K562 (cell line): ENCODE results near the gene SGSM2. TPM values are rescaled to one million over a fixed set of nuclear protein-coding genes. Genes with fewer than 3 reads are reported as not detected.

ENCODE experiments used
- ASH1L ChIP-seq: fragments of 450-650 bp; IDR thresholded peaks from 2 replicates; pipeline ENCODE4 v1.6.1; 2018; ENCODE audit warnings: borderline replicate concordance, mild to moderate bottlenecking, low read depth; ENCODE audit not compliant: partially characterized antibody
- CBX3 ChIP-seq, 2 experiments: IDR thresholded peaks; 1 replicate in 1 of 2; 2 replicates in 1 of 2; pipeline ENCODE4 v1.6.1; 2012; ENCODE audit warnings: inconsistent platforms in 2 of 2, low read length in 2 of 2, borderline replicate concordance in 1 of 2, control low read depth in 1 of 2
- FOXK2 ChIP-seq, 2 experiments: fragments of 450-650 bp; IDR thresholded peaks in 1 of 2; conservative IDR thresholded peaks in 1 of 2; 2 replicates each; pipeline ENCODE4 v1.6.1; 2016; ENCODE audit warnings: low read depth in 2 of 2, mild to moderate bottlenecking in 1 of 2
- FOXM1 ChIP-seq, 2 experiments: fragments of 450-650 bp in 1 of 2; sonication (generic) in 1 of 2; formaldehyde crosslinking in 1 of 2; IDR thresholded peaks; 2 replicates each; pipeline versions ENCODE4 v1.6.1 to v1.9.0; 2017 to 2022; ENCODE audit warnings: low read depth in 2 of 2, mild to moderate bottlenecking in 2 of 2, missing genetic modification reagents in 1 of 2, moderate library complexity in 1 of 2
- MAZ ChIP-seq, 2 experiments: fragments of 450-650 bp in 1 of 2; sonication (generic) in 1 of 2; formaldehyde crosslinking; IDR thresholded peaks in 1 of 2; conservative IDR thresholded peaks in 1 of 2; 2 replicates each; pipeline versions ENCODE4 v1.4.0 to v1.5.0; 2020; ENCODE audit warnings: mild to moderate bottlenecking in 1 of 2, missing genetic modification reagents in 1 of 2
- MBD2 ChIP-seq: sonication (generic); IDR thresholded peaks from 2 replicates; pipeline ENCODE4 v1.6.1; 2016; ENCODE audit warnings: low read depth, borderline replicate concordance
- MXI1 ChIP-seq: IDR thresholded peaks from 2 replicates; pipeline ENCODE4 v1.6.1; 2011; ENCODE audit warnings: low read depth, mild to moderate bottlenecking, improper control_type of control experiment, low read length
- NONO ChIP-seq, 2 experiments: fragments of 200-400 bp in 1 of 2; fragments of 450-650 bp in 1 of 2; formaldehyde crosslinking in 1 of 2; IDR thresholded peaks; 2 replicates each; pipeline ENCODE4 v1.6.1; 2017; ENCODE audit warnings: low read depth in 2 of 2, mild to moderate bottlenecking in 2 of 2, moderate library complexity in 2 of 2, low read length in 1 of 2
- PHTF2 ChIP-seq: fragments of 250-450 bp; sonication (Bioruptor Pico); IDR thresholded peaks from 2 replicates; pipeline ENCODE4 v1.5.0; 2021; ENCODE audit warnings: mild to moderate bottlenecking
- PURB ChIP-seq: sonication (generic); formaldehyde crosslinking; IDR thresholded peaks from 2 replicates; pipeline ENCODE4 v1.9.0; 2021; ENCODE audit warnings: low read depth, mild to moderate bottlenecking, missing genetic modification reagents
- RCOR1 ChIP-seq, 2 experiments: IDR thresholded peaks; 2 replicates each; pipeline ENCODE4 v1.6.1; 2012; ENCODE audit warnings: low read depth in 2 of 2, low read length in 2 of 2, borderline replicate concordance in 1 of 2, improper control_type of control experiment in 1 of 2
- SMAD3 ChIP-seq: fragments of 450-650 bp; formaldehyde crosslinking; conservative IDR thresholded peaks from 2 replicates; pipeline ENCODE4 v1.4.0; 2020; ENCODE audit warnings: mild to moderate bottlenecking
- TCF7L2 ChIP-seq: fragments of 150-350 bp; IDR thresholded peaks from 2 replicates; pipeline ENCODE4 v1.6.1; 2016; ENCODE audit warnings: low read depth, mild to moderate bottlenecking, low read length, moderate library complexity
- ZBED1 ChIP-seq: IDR thresholded peaks from 2 replicates; pipeline ENCODE4 v1.6.1; 2014
- ZBTB8A ChIP-seq: fragments of 450-650 bp; IDR thresholded peaks from 2 replicates; pipeline ENCODE4 v1.6.1; 2018; ENCODE audit warnings: mild to moderate bottlenecking, moderate library complexity; ENCODE audit not compliant: partially characterized antibody
- ZNF143 ChIP-seq: sonication (generic); formaldehyde crosslinking; IDR thresholded peaks from 2 replicates; pipeline ENCODE4 v1.9.0; 2022; ENCODE audit warnings: mild to moderate bottlenecking, missing genetic modification reagents
- ZNF217 ChIP-seq: sonication (generic); formaldehyde crosslinking; IDR thresholded peaks from 2 replicates; pipeline ENCODE4 v1.8.0; 2022; ENCODE audit warnings: mild to moderate bottlenecking, missing genetic modification reagents
- ZNF311 ChIP-seq: fragments of 250-450 bp; sonication (Bioruptor Pico); IDR thresholded peaks from 2 replicates; pipeline ENCODE4 v1.4.0; 2020; ENCODE audit warnings: mild to moderate bottlenecking, moderate library complexity
- ZNF644 ChIP-seq: fragments of 200-800 bp; sonication (Bioruptor generic); IDR thresholded peaks from 2 replicates; pipeline ENCODE4 v1.6.1; 2016; ENCODE audit warnings: low read depth, missing genetic modification characterization, missing compliant biosample characterization
- ZNF707 ChIP-seq: fragments of 250-450 bp; sonication (Bioruptor Pico); conservative IDR thresholded peaks from 2 replicates; pipeline ENCODE4 v1.8.0; 2022; ENCODE audit warnings: inconsistent platforms, mild to moderate bottlenecking, moderate library complexity
- polyA plus RNA-seq, 8 experiments: library from polyadenylated mRNA; depleted of rRNA in 4 of 8; stranded (reverse) in 5 of 8; unstranded in 3 of 8; fragments of >200 nt; fragmentation: Nextera tagmentation in 2 of 8; fragmentation: Illumina TruSeq in 1 of 8; extraction: Ambion mirVana in 2 of 8; extraction: Trizol in 1 of 8; gene quantifications; 2 replicates each; pipeline versions ENCODE4 v1.2.1 to v1.2.3, GENCODE V29; 2011 to 2014; ENCODE audit warnings: inconsistent platforms in 1 of 8, missing spikeins in 1 of 8
- total RNA-seq, 7 experiments: library from RNA; depleted of rRNA in 6 of 7; stranded (reverse); fragments of >200 nt in 6 of 7; fragmentation: Illumina TruSeq in 2 of 7; extraction: Trizol in 2 of 7; gene quantifications; 2 replicates each; pipeline versions ENCODE4 v1.2.1 to v1.2.3, GENCODE V29; 2011 to 2021; ENCODE audit warnings: low replicate concordance in 1 of 7
- TF ChIP-seq, protein P1 (sequence below): fragments of 450-650 bp; IDR thresholded peaks from 2 replicates; pipeline ENCODE4 v1.6.1; 2017; ENCODE audit warnings: antibody characterized with exemption
- TF ChIP-seq, protein P2 (sequence below): fragments of 450-650 bp; conservative IDR thresholded peaks from 2 replicates; pipeline ENCODE4 v1.6.1; 2016; ENCODE audit warnings: missing genetic modification characterization, low read depth, mild to moderate bottlenecking, missing compliant biosample characterization, moderate library complexity
- TF ChIP-seq, protein P3 (sequence below): sonication (generic); formaldehyde crosslinking; IDR thresholded peaks from 2 replicates; pipeline ENCODE4 v1.9.0; 2022; ENCODE audit warnings: mild to moderate bottlenecking, missing genetic modification reagents

SGSM2 gene
- total and polyA plus RNA-seq, 9 of the 15 experiments (the other 6 are each of a cell fraction or from before 2014, with no cell fraction given) = 0.20 to 26.3 (median 14.8) TPM

DNA sequence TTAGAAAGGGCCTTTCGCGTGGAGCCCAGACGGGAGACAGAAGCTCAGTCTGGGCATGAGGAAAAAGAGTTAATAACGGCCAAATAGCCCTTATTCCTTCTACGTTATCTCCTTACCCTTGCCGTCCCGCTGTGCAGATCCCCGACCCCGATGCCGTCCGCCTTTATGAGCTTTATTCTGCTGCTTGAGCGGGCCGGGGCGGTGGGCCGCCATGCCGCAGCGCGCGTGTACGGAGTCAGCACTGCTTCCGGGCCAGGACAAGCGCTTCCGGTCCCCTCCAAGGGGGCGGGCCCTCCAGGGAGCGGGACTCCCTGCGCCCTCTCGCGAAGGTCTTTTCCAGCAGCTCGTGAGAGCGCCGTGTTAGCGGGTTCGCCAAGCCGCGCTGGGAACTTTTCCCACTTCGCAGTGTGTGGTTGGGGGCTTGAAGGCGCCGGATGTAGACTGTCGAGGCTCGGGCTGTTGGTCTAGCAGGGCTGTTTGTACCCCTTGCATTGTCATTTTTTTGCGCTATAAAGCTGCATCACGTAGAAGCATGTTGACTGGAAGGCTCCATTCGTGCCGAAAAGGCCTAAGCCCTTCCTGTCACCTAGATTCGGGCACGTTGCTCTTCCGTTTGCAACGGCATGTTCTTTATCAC is 968 bp upstream of the SGSM2 start, which contains the start of gene TSR1 (continued):
- TF ChIP-seq PURB (CRISPR knock-in tag) (no peak), ZNF707 (CRISPR knock-in tag) (no peak), ZNF143 (CRISPR knock-in tag) (no peak), MAZ (CRISPR knock-in tag; conservative IDR thresholded peaks at IDR 0.05 in 1 of 2, IDR thresholded peaks at IDR 0.05 in 1 of 2) (peak; percentile 28 to 78), MXI1 (peak; percentile 79), FOXM1 (IDR thresholded peaks at IDR 0.05; ENCODE audit: low read depth) (no peak), FOXM1 (CRISPR knock-in tag; IDR thresholded peaks at IDR 0.05; ENCODE audit: low read depth) (no peak), PHTF2 (CRISPR knock-in tag) (no peak), TCF7L2 (no peak), ZNF217 (CRISPR knock-in tag) (no peak), RCOR1 (IDR thresholded peaks at IDR 0.05; ENCODE audit: borderline replicate concordance in 1 of 2, low read depth in 2 of 2, low read length in 2 of 2) (peak in 1 of 2 experiments; percentile 7; a peak in 1 of 4 replicates), ZBTB8A (no peak), ZNF644 (tag) (no peak), FOXK2 (conservative IDR thresholded peaks at IDR 0.05 in 1 of 2, IDR thresholded peaks at IDR 0.05 in 1 of 2; ENCODE audit: low read depth in 2 of 2) (0 out of 4 replicates have a peak, but pooled peaks of 1 of the 2 experiments have one; percentile 16), ZNF311 (CRISPR knock-in tag) (no peak), MBD2 (peak; percentile 63; the same call in 1 of the 2 replicates), ZBED1 (no peak), NONO (IDR thresholded peaks at IDR 0.05; ENCODE audit: low read depth in 2 of 2, low read length in 1 of 2) (no peak), ASH1L (no peak), SMAD3 (CRISPR knock-in tag) (no peak), CBX3 (IDR thresholded peaks at IDR 0.05; ENCODE audit: borderline replicate concordance in 1 of 2, low read length in 2 of 2) (no peak)
- TF ChIP-seq, protein P1, sequence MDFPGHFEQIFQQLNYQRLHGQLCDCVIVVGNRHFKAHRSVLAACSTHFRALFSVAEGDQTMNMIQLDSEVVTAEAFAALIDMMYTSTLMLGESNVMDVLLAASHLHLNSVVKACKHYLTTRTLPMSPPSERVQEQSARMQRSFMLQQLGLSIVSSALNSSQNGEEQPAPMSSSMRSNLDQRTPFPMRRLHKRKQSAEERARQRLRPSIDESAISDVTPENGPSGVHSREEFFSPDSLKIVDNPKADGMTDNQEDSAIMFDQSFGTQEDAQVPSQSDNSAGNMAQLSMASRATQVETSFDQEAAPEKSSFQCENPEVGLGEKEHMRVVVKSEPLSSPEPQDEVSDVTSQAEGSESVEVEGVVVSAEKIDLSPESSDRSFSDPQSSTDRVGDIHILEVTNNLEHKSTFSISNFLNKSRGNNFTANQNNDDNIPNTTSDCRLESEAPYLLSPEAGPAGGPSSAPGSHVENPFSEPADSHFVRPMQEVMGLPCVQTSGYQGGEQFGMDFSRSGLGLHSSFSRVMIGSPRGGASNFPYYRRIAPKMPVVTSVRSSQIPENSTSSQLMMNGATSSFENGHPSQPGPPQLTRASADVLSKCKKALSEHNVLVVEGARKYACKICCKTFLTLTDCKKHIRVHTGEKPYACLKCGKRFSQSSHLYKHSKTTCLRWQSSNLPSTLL = no peak
- TF ChIP-seq, protein P2, sequence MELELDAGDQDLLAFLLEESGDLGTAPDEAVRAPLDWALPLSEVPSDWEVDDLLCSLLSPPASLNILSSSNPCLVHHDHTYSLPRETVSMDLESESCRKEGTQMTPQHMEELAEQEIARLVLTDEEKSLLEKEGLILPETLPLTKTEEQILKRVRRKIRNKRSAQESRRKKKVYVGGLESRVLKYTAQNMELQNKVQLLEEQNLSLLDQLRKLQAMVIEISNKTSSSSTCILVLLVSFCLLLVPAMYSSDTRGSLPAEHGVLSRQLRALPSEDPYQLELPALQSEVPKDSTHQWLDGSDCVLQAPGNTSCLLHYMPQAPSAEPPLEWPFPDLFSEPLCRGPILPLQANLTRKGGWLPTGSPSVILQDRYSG (tag) = no peak
- TF ChIP-seq, protein P3, sequence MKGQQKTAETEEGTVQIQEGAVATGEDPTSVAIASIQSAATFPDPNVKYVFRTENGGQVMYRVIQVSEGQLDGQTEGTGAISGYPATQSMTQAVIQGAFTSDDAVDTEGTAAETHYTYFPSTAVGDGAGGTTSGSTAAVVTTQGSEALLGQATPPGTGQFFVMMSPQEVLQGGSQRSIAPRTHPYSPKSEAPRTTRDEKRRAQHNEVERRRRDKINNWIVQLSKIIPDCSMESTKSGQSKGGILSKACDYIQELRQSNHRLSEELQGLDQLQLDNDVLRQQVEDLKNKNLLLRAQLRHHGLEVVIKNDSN (CRISPR knock-in tag) = no peak
